HepG2 (cell line): ENCODE data around the gene RASGRP2. TPM values are rescaled to one million over a fixed set of nuclear protein-coding genes. Genes with fewer than 3 reads are reported as not detected.

ENCODE experiments used
- ATAC-seq: fragments of 200-7000 bp; cut with Tn5 transposase; 3 replicates; pipeline ENCODE4 v1.9.1; 2020; ENCODE audit warnings: mild to moderate bottlenecking, moderate library complexity
- BruUV-seq: library from RNA; stranded (reverse); fragments of 400-500 nt; replicated peaks from 2 replicates; lab custom pipeline; 2021; lab: Mats Ljungman, UMichigan
- CTCF ChIA-PET: fragments of 300-600 bp; formaldehyde crosslinking; extraction: SDS; loops from one replicate; lab custom pipeline; 2021; ENCODE audit warnings: low total read pairs, inconsistent platforms, low intra/inter-chr PET ratio; lab: Yijun Ruan, JAX
- POLR2A ChIA-PET: fragments of 350-600 bp; sonication (Branson Sonifier 250); formaldehyde crosslinking; loops from one replicate; lab custom pipeline; 2020; ENCODE audit warnings: antibody characterized with exemption, inconsistent platforms; lab: Yijun Ruan, JAX
- DNase-seq: peaks from one replicate; pipeline ENCODE4 v3.0.0-alpha.2; 2015; ENCODE audit warnings: low spot score
- FAIRE-seq: peaks from 3 replicates; lab custom pipeline; 2011; peaks lifted over from hg19 to GRCh38; lab: Jason Lieb, UNC
- H2AFZ ChIP-seq: one replicate; pipeline ENCODE4 v1.6.1; 2011; ENCODE audit warnings: low read length, inconsistent platforms
- H3K27ac ChIP-seq: fragments of 300-600 bp; 3 replicates; pipeline ENCODE4 v1.8.0; 2011; ENCODE audit warnings: mixed run types, mild to moderate bottlenecking, mixed read lengths, low read length, inconsistent platforms; ENCODE audit not compliant: insufficient read depth; ENCODE audit errors: extremely low read length
- H3K27me3 ChIP-seq, 2 experiments: fragments of 200-600 bp in 1 of 2; 2 replicates in 1 of 2; 3 replicates in 1 of 2; pipeline versions ENCODE4 v1.6.0 to v1.8.0; 2011; ENCODE audit warnings: low read length in 2 of 2, mild to moderate bottlenecking in 2 of 2, moderate library complexity in 2 of 2, inconsistent platforms in 1 of 2; ENCODE audit not compliant: insufficient read depth in 2 of 2, control insufficient read depth in 1 of 2
- H3K36me3 ChIP-seq, 2 experiments: fragments of 200-600 bp in 1 of 2; replicated peaks in 1 of 2; 2 replicates in 1 of 2; 3 replicates in 1 of 2; pipeline versions ENCODE4 v1.5.1 to v1.8.0; 2011; ENCODE audit warnings: low read length in 2 of 2, inconsistent platforms in 1 of 2; ENCODE audit not compliant: insufficient read depth in 2 of 2, control insufficient read depth in 1 of 2
- H3K4me1 ChIP-seq: 2 replicates; pipeline ENCODE4 v1.5.1; 2012; ENCODE audit warnings: low read length, inconsistent platforms; ENCODE audit not compliant: insufficient read depth
- H3K4me2 ChIP-seq: 2 replicates; pipeline ENCODE4 v1.6.0; 2011; ENCODE audit warnings: low read depth, low read length, inconsistent platforms
- H3K4me3 ChIP-seq, 3 experiments: fragments of 200-600 bp in 1 of 3; sonication (generic), shearing (Covaris generic) in 1 of 3; replicated peaks in 1 of 3; 2 replicates each; pipeline ENCODE4 v1.5.1; 2011 to 2016; ENCODE audit warnings: low read length in 3 of 3, inconsistent platforms in 2 of 3, low read depth in 2 of 3, mild to moderate bottlenecking in 2 of 3, control low read depth in 1 of 3, mixed read lengths in 1 of 3; ENCODE audit not compliant: insufficient read depth in 1 of 3
- H3K79me2 ChIP-seq: one replicate; pipeline ENCODE4 v1.6.1; 2011; ENCODE audit warnings: low read length, inconsistent platforms; ENCODE audit not compliant: insufficient read depth
- H3K9ac ChIP-seq: 2 replicates; pipeline ENCODE4 v1.6.0; 2011; ENCODE audit warnings: mild to moderate bottlenecking, low read depth, low read length, inconsistent platforms; ENCODE audit not compliant: insufficient read depth
- H3K9me3 ChIP-seq: 2 replicates; pipeline ENCODE4 v1.5.1; 2012; ENCODE audit warnings: mild to moderate bottlenecking, low read length
- H4K20me1 ChIP-seq: 2 replicates; pipeline ENCODE4 v1.6.0; 2011; ENCODE audit warnings: inconsistent platforms, mild to moderate bottlenecking, low read length, moderate library complexity; ENCODE audit not compliant: insufficient read depth
- CREB1 ChIP-seq, 2 experiments: fragments of 450-650 bp in 1 of 2; IDR thresholded peaks; 2 replicates each; pipeline ENCODE4 v1.6.1; 2016 to 2017; ENCODE audit warnings: control low read depth in 1 of 2, mild to moderate bottlenecking in 1 of 2, missing compliant biosample characterization in 1 of 2, missing genetic modification characterization in 1 of 2
- FOXK2 ChIP-seq: fragments of 450-650 bp; IDR thresholded peaks from 2 replicates; pipeline ENCODE4 v1.6.1; 2016
- HNRNPLL ChIP-seq: fragments of 200-400 bp; formaldehyde crosslinking; IDR thresholded peaks from 2 replicates; pipeline ENCODE4 v1.6.1; 2017; ENCODE audit warnings: mild to moderate bottlenecking, low read depth, low read length; ENCODE audit not compliant: poor library complexity, severe bottlenecking
- SP2 ChIP-seq: sonication (generic); formaldehyde crosslinking; IDR thresholded peaks from 2 replicates; pipeline ENCODE4 v1.5.1; 2020; ENCODE audit warnings: mild to moderate bottlenecking, missing genetic modification reagents
- ZNF12 ChIP-seq: sonication (generic); formaldehyde crosslinking; IDR thresholded peaks from 2 replicates; pipeline ENCODE4 v1.5.0; 2020; ENCODE audit warnings: missing genetic modification reagents
- WGBS: methylation state at CpG from one replicate; pipeline ENCODE4 v1.1.6; 2017; ENCODE audit warnings: low lambda C conversion rate; 5-methylcytosine and 5-hydroxymethylcytosine counted together
- in situ Hi-C: cut with HindIII; loops from 2 replicates; pipeline ENCODE4 v1.10.0; 2017; ENCODE audit warnings: low pct_unique_long_range_greater_than_20kb; ENCODE audit not compliant: extremely low pct_ligation_motif_present
- intact Hi-C: fragments of 100-400 bp; cut with micrococcal nuclease; formaldehyde crosslinking; loops from one replicate; pipeline ENCODE4 v1.10.0; 2022; ENCODE audit not compliant: unreplicated experiment
- polyA plus RNA-seq, 8 experiments: library from polyadenylated mRNA; depleted of rRNA in 3 of 8; stranded (reverse) in 7 of 8; unstranded in 1 of 8; fragments of >200 nt; fragmentation: Illumina TruSeq in 4 of 8; extraction: Trizol in 4 of 8; gene quantifications; 2 replicates each; pipeline versions ENCODE4 v1.2.1 to v1.2.3, GENCODE V29; 2011 to 2016; ENCODE audit warnings: low read depth in 4 of 8, missing spikeins in 1 of 8, mixed read lengths in 1 of 8; ENCODE audit not compliant: insufficient read depth in 1 of 8
- total RNA-seq, 5 experiments: library from RNA; depleted of rRNA; stranded (reverse); fragments of >200 nt; fragmentation: Illumina TruSeq; extraction: Trizol; gene quantifications; 2 replicates each; pipeline ENCODE4 v1.2.3, GENCODE V29; 2016; ENCODE audit warnings: low read depth in 1 of 5
- TF ChIP-seq, protein P1 (sequence below): IDR thresholded peaks from 2 replicates; pipeline ENCODE4 v1.6.1; 2016; ENCODE audit warnings: mild to moderate bottlenecking
- TF ChIP-seq, protein P2 (sequence below): sonication (generic); formaldehyde crosslinking; IDR thresholded peaks from 2 replicates; pipeline ENCODE4 v1.5.0; 2020; ENCODE audit warnings: missing genetic modification reagents

The RASGRP2 gene
- total and polyA plus RNA-seq, 2 of the 13 experiments (the other 11 are each of a cell fraction or from before 2014, with no cell fraction given), result 0.61 TPM; not detected in 1

DNA sequence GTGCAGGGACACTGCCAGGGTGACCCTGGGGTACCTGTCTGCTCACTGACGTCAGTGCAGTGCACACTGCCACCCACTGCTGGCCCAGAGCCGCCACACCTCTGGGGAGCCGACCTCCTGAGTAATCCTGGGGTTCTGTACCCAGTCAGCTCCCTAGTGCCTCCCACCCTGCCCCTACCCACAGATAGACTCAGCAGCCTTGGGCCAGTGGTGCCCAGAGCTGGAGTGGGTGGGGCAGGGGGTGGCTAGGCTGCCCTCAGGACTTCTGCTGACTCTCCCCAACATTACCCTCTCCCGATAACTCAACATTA lies 26.7 kb downstream of the RASGRP2 start:
- Histone ChIP-seq H3K36me3 (no peaks in the 10 kb centered on the region), H3K9ac (no peak overlapping the region), H3K9me3 (no peaks in the 10 kb centered on the region), H3K27me3 (peaks cover 7 to 74% of the 10 kb centered on the region in 2 experiments; a peak in 4 of 5 replicates), H4K20me1 (no peaks in the 10 kb centered on the region), H3K4me1 (no peaks in the 10 kb centered on the region), H3K27ac (no peak overlapping the region), H3K4me3 (no peak overlapping the region), H3K4me2 (no peak overlapping the region), H3K79me2 (no peaks in the 10 kb centered on the region), H2AFZ (no peak overlapping the region)
- intact Hi-C loops, result no loop called here
- TF ChIP-seq, protein P1, sequence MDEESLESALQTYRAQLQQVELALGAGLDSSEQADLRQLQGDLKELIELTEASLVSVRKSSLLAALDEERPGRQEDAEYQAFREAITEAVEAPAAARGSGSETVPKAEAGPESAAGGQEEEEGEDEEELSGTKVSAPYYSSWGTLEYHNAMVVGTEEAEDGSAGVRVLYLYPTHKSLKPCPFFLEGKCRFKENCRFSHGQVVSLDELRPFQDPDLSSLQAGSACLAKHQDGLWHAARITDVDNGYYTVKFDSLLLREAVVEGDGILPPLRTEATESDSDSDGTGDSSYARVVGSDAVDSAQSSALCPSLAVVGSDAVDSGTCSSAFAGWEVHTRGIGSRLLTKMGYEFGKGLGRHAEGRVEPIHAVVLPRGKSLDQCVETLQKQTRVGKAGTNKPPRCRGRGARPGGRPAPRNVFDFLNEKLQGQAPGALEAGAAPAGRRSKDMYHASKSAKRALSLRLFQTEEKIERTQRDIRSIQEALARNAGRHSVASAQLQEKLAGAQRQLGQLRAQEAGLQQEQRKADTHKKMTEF, result no peak
- TF ChIP-seq SP2 (CRISPR knock-in tag) (no peak), CREB1 (IDR thresholded peaks at IDR 0.05) (0 out of 2 replicates have a peak, but pooled peaks have one; percentile 3), CREB1 (CRISPR knock-in tag; IDR thresholded peaks at IDR 0.05) (no peak)
- DNase-seq (no peak), ATAC-seq (peak; percentile 18; the same call in 1 of the 3 replicates), FAIRE-seq (no peak)
- POLR2A ChIA-PET, result no interaction called here
- WGBS, result 13% methylated on average over 3 of the region's 4 CpGs
- BruUV-seq, result no TSS peak
- in situ Hi-C loops, result no loop called here
- CTCF ChIA-PET, result no interaction called here

DNA sequence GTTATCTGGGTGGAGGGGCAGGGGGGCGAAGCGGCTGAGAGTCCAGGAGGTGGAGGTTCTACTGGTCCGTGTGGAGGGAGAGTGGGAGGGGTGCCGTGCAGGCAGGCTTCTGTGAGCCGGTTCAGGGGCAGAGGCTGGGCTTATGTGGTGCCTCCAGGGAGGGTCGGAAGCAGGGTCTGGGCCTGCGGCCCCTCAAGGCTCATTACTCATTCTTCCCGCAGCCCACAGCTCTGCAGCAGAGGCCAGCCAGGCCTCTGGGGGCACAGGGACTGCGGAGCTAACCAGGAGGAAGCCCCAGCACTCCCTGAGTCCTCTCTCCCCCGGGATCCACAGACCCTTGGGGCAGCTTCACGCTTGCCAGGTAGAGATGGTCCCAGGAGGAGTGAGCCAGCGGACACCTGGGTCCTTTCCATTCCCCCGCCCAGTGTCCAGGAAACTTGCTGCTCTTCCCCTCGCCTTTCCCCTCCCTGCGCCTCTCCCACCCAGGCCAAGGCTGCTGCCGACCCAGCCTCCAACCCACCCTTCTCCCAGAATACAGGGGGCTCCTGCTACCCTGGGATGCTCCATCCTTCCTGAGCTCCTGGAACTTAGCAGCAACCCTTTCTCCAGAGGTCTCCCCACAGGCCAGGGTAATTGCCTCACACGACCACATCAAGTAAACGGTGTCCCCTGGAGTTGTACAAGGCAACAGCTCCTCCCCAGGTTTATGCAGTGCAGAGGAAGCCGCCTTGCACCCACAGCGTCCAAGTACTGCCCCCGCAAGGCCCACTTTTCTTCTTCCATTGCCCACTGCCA lies 27.3 kb downstream of the RASGRP2 start:
- in situ Hi-C loops (no loop called here), intact Hi-C loops (no loop called here)
- H3K36me3 ChIP-seq, result no peaks in the 10 kb centered on the region
- H3K4me3 ChIP-seq, result no peak overlapping the region
- no TSS peak for BruUV-seq
- H3K4me1 ChIP-seq, result no peaks in the 10 kb centered on the region
- no peak overlapping the region for H2AFZ ChIP-seq
- H3K9me3 ChIP-seq, result no peaks in the 10 kb centered on the region
- no peaks in the 10 kb centered on the region for H4K20me1 ChIP-seq
- H3K27me3 ChIP-seq, result peaks cover 7 to 70% of the 10 kb centered on the region in 2 experiments; a peak in 4 of 5 replicates
- DNase-seq, result no peak
- CTCF ChIA-PET, result no interaction called here
- no peak for TF ChIP-seq HNRNPLL
- TF ChIP-seq, protein P2, sequence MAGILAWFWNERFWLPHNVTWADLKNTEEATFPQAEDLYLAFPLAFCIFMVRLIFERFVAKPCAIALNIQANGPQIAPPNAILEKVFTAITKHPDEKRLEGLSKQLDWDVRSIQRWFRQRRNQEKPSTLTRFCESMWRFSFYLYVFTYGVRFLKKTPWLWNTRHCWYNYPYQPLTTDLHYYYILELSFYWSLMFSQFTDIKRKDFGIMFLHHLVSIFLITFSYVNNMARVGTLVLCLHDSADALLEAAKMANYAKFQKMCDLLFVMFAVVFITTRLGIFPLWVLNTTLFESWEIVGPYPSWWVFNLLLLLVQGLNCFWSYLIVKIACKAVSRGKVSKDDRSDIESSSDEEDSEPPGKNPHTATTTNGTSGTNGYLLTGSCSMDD (CRISPR knock-in tag), result no peak
- TF ChIP-seq ZNF12 (CRISPR knock-in tag), result no peak
- no peak for TF ChIP-seq FOXK2
- POLR2A ChIA-PET, result no interaction called here
- no peak overlapping the region for H3K4me2 ChIP-seq
- H3K27ac ChIP-seq, result no peak overlapping the region
- H3K79me2 ChIP-seq, result no peaks in the 10 kb centered on the region
- H3K9ac ChIP-seq, result no peak overlapping the region
- ATAC-seq, result no peak
- 12% methylated on average over 10 of the region's 21 CpGs for WGBS
- no peak for FAIRE-seq
